Uterus (tissue), 4 donors: ENCODE data around the gene CDON. TPM values are rescaled to one million over a fixed set of nuclear protein-coding genes. Genes with fewer than 3 reads are reported as not detected.

ENCODE experiments used
- DNase-seq, 2 donors: peaks; one replicate each; pipeline ENCODE4 v3.0.0-alpha.2; 2019 to 2020
- H3K27ac ChIP-seq, 2 donors: fragments of 200-600 bp; sonication (generic); 1 replicate in 1 of 2; 2 replicates in 1 of 2; pipeline ENCODE4 v1.5.1; 2016 to 2018
- H3K27me3 ChIP-seq, 2 donors: fragments of 200-600 bp; sonication (generic); one replicate each; pipeline ENCODE4 v1.5.1; 2018 to 2019; ENCODE audit warnings: control low read depth in 1 of 2
- H3K36me3 ChIP-seq, 2 donors: fragments of 200-600 bp; sonication (generic); one replicate each; pipeline ENCODE4 v1.5.1; 2019; ENCODE audit warnings: control low read depth in 1 of 2
- H3K4me1 ChIP-seq, 2 donors: fragments of 200-600 bp; sonication (generic); one replicate each; pipeline ENCODE4 v1.5.1; 2018 to 2019; ENCODE audit warnings: control low read depth in 1 of 2
- H3K4me3 ChIP-seq, 2 donors: fragments of 200-600 bp; sonication (generic); 1 replicate in 1 of 2; 2 replicates in 1 of 2; pipeline ENCODE4 v1.5.1; 2018 to 2019; ENCODE audit warnings: mild to moderate bottlenecking in 1 of 2
- H3K9me3 ChIP-seq, 2 donors: fragments of 200-600 bp; sonication (generic); one replicate each; pipeline ENCODE4 v1.5.1; 2019; ENCODE audit warnings: control low read depth in 1 of 2
- POLR2A ChIP-seq, 2 donors: fragments of 450-650 bp; IDR thresholded peaks; one replicate each; pipeline ENCODE4 v1.6.1; 2016; ENCODE audit warnings: antibody characterized with exemption in 2 of 2, mild to moderate bottlenecking in 1 of 2, moderate library complexity in 1 of 2
- intact Hi-C: fragments of 100-400 bp; cut with DNase I; formaldehyde crosslinking; loops from one replicate; pipeline ENCODE4 v1.15.1; 2023; ENCODE audit warnings: low total_unique reads
- total RNA-seq, 4 donors: library from RNA; depleted of rRNA in 3 of 4; stranded (reverse); fragments of >200 nt in 3 of 4; gene quantifications; one replicate each; pipeline versions ENCODE4 v1.1.0 to v1.2.4, GENCODE V29; 2014 to 2023
- TF ChIP-seq, protein P1 (sequence below), 4 experiments: fragments of 200-600 bp in 2 of 4; fragments of 450-650 bp in 2 of 4; sonication (generic) in 2 of 4; IDR thresholded peaks; one replicate each; pipeline ENCODE4 v1.5.1; 2016 to 2019; ENCODE audit warnings: antibody characterized with exemption in 4 of 4, mild to moderate bottlenecking in 2 of 4, moderate library complexity in 1 of 4
- donor health status: DM: yes; HTN: yes; CAD: no.

The CDON gene
- total RNA-seq, 4 donors from 2014 or later: 38.5 to 261 (median 213) TPM

DNA sequence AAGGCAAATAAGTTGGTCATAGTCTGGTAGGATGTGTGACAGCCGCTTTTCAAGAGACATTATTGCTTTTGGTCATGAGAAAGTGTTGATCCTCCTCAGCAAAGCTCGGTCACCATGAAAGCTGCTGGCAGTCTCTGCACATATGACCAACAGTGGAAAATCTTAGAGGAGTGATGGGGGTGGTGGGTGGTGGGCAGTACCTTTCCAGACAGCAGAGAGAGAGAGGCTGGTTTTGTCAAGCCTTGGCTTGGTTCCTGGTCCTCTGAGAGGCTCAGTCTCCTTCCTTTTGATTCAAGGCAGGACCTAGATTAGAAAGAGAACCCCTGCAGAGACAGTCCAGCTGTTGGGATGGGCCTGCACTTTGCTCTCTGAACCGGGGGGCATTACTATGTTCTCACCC lies 136.9 kb downstream of the CDON start:
- H3K4me1 ChIP-seq: no peaks in the 10 kb centered on the region
- H3K27me3 ChIP-seq: no peaks in the 10 kb centered on the region
- DNase-seq: no peak
- no peak overlapping the region for H3K4me3 ChIP-seq
- no peak overlapping the region for H3K27ac ChIP-seq
- intact Hi-C loops: no loop called here
- H3K9me3 ChIP-seq: no peaks in the 10 kb centered on the region
- no peaks in the 10 kb centered on the region for H3K36me3 ChIP-seq
- TF ChIP-seq, protein P1, sequence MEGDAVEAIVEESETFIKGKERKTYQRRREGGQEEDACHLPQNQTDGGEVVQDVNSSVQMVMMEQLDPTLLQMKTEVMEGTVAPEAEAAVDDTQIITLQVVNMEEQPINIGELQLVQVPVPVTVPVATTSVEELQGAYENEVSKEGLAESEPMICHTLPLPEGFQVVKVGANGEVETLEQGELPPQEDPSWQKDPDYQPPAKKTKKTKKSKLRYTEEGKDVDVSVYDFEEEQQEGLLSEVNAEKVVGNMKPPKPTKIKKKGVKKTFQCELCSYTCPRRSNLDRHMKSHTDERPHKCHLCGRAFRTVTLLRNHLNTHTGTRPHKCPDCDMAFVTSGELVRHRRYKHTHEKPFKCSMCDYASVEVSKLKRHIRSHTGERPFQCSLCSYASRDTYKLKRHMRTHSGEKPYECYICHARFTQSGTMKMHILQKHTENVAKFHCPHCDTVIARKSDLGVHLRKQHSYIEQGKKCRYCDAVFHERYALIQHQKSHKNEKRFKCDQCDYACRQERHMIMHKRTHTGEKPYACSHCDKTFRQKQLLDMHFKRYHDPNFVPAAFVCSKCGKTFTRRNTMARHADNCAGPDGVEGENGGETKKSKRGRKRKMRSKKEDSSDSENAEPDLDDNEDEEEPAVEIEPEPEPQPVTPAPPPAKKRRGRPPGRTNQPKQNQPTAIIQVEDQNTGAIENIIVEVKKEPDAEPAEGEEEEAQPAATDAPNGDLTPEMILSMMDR (IDR thresholded peaks at IDR 0.05): no peak
- TF ChIP-seq POLR2A (IDR thresholded peaks at IDR 0.05): no peak

DNA sequence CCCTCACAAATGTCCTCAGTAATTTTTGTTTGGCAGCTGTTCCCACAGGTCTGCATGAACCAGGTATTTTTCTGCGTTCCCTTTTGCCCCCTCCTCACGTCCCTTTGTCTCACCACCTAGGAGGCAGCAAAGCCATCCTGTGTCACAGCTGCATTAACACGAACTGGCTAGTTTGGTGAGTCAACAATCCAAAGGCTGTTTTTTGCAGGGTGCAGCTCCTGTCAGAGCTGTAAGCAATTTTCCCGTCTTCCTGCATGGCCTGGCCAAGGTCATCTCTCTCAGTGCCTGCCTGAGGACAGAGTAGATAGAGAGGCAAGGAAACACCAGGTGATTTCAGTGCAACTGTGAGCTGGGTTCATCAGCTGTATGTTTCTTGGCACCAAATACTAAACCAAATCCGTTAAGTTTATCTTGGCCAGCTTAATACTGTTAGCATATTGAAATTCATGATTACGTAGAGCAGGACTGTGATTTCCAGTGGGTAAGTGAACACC lies 137.4 kb downstream of the CDON start:
- Histone ChIP-seq H3K27ac (no peak overlapping the region), H3K36me3 (no peaks in the 10 kb centered on the region), H3K4me1 (no peaks in the 10 kb centered on the region), H3K27me3 (no peaks in the 10 kb centered on the region), H3K4me3 (no peak overlapping the region), H3K9me3 (no peaks in the 10 kb centered on the region)
- intact Hi-C loops: no loop called here
- TF ChIP-seq, protein P1 (IDR thresholded peaks at IDR 0.05): no peak
- no peak for TF ChIP-seq POLR2A (IDR thresholded peaks at IDR 0.05)
- no peak for DNase-seq

DNA sequence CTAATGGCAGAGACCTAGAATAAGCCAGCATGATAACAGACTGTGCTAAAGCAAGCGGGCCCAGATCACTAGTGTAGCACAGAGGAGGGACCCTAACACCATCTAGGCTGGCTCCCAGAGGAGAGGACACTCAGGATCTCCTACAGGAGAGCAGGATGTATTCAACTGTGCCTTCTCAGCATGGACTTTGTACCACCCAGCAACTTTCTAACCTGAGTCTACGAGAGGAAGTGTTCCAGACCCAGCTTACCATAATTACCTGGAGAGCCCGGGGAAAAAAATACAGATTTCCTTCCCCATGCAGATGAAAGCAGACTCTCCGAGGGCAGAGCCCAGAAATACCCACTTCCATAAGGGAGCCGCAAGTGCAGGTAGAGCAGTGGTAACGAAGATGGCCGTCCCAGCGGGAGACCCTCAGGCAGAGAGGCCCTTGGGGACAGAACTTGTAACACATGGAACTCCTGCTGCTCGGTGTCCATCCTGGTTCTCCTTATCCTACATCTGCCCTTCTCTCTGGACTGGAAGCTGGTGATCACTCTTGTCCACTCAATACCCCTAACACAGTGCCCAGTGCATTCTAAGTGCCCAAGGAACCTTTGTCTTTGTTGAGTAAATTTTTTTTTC lies 138.2 kb downstream of the CDON start:
- DNase-seq: no peak
- H3K9me3 ChIP-seq: no peaks in the 10 kb centered on the region
- no peaks in the 10 kb centered on the region for H3K36me3 ChIP-seq
- H3K4me1 ChIP-seq: no peaks in the 10 kb centered on the region
- no peaks in the 10 kb centered on the region for H3K27me3 ChIP-seq
- TF ChIP-seq, protein P1 (IDR thresholded peaks at IDR 0.05): no peak
- TF ChIP-seq POLR2A (IDR thresholded peaks at IDR 0.05): no peak
- intact Hi-C loops: loop anchor here (5.0 kb wide), 1 partner anchor 268 kb away; no protein-coding TSS in a partner anchor
- no peak overlapping the region for H3K4me3 ChIP-seq
- no peak overlapping the region for H3K27ac ChIP-seq

DNA sequence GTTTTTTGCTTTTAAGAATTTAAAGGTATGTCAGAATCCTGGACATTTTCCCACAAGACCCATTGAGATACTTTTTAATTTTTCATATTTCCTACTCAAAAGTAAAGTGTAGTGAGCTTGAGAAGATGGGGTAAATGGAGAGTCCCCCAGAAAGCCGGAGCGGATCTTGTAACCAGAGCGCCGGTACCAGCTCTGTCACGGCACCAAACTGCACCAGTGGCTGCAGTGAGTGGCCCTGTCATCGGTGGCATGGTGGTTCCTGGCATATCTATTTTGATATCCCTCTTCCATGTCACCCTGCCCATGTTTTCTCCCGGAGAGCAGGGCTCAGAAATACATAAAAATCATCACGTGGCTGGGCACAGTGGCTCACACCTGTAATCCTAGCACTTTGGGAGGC lies 139.0 kb downstream of the CDON start:
- no peak overlapping the region for H3K4me3 ChIP-seq
- H3K4me1 ChIP-seq: no peaks in the 10 kb centered on the region
- intact Hi-C loops: loop anchor here (5.0 kb wide), 1 partner anchor 269 kb away; no protein-coding TSS in a partner anchor
- no peaks in the 10 kb centered on the region for H3K9me3 ChIP-seq
- no peak for TF ChIP-seq POLR2A (IDR thresholded peaks at IDR 0.05)
- TF ChIP-seq, protein P1 (IDR thresholded peaks at IDR 0.05): no peak
- H3K36me3 ChIP-seq: no peaks in the 10 kb centered on the region
- no peaks in the 10 kb centered on the region for H3K27me3 ChIP-seq
- DNase-seq: no peak
- no peak overlapping the region for H3K27ac ChIP-seq

DNA sequence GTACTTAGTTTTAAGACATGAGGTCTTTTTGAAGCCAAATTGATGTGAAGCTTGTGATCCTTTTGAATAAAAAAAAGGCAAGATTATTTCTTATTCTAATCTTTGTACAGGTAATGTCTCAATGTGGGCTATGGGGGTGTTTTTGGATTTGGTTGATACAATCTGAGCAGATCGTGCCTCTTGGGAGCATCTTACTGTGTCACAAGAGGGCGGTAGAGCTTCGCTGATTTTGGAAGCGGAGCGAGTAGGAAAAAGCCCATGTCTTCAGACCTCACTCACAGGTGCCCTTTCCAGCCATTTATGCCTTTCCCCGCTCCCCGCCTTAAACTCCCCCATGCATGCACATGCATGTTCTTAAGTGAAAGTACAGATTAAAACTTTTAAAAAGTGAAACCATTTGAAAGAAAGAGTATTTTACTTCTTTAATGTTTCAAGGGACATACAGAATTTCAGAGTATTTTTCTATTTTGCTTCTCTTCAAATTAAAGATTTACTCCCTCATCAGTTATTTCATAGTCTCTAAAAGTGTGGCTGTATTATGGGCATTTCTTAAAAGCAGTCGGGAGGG lies 139.6 kb downstream of the CDON start:
- no peaks in the 10 kb centered on the region for H3K36me3 ChIP-seq
- no peaks in the 10 kb centered on the region for H3K4me1 ChIP-seq
- no peak overlapping the region for H3K4me3 ChIP-seq
- H3K27ac ChIP-seq: no peak overlapping the region
- peak; percentile 75 to 79 for DNase-seq
- intact Hi-C loops: loop anchor here (5.0 kb wide), 1 partner anchor 269 kb away; no protein-coding TSS in a partner anchor
- no peaks in the 10 kb centered on the region for H3K27me3 ChIP-seq
- no peaks in the 10 kb centered on the region for H3K9me3 ChIP-seq
- TF ChIP-seq, protein P1 (IDR thresholded peaks at IDR 0.05): peak; percentile 79 to 87 (median 82)
- no peak for TF ChIP-seq POLR2A (IDR thresholded peaks at IDR 0.05)
